Type B pancreatic cell (in vitro differentiated cells): Measurements from ENCODE around the gene PRDM9. TPM values are rescaled to one million over a fixed set of nuclear protein-coding genes. Genes with fewer than 3 reads are reported as not detected.

Experiments
- DNase-seq: peaks from one replicate; pipeline ENCODE4 v3.0.0; 2021; ENCODE audit warnings: mixed read lengths; ENCODE audit not compliant: unreplicated experiment; ENCODE audit errors: extremely low spot score
- H3K27ac Mint-ChIP-seq: 2 replicates; pipeline ENCODE4 v1.8.0; 2021; ENCODE audit warnings: mild to moderate bottlenecking, mixed read lengths
- H3K27me3 Mint-ChIP-seq: 2 replicates; pipeline ENCODE4 v1.8.0; 2021; ENCODE audit warnings: mixed read lengths
- H3K36me3 Mint-ChIP-seq: 2 replicates; pipeline ENCODE4 v1.8.0; 2021; ENCODE audit warnings: mixed read lengths
- H3K4me1 Mint-ChIP-seq: one replicate; pipeline ENCODE4 v1.8.0; 2021; ENCODE audit warnings: mixed read lengths; ENCODE audit not compliant: unreplicated experiment
- H3K4me3 Mint-ChIP-seq: 2 replicates; pipeline ENCODE4 v1.8.0; 2021; ENCODE audit warnings: mild to moderate bottlenecking, mixed read lengths
- H3K9me3 Mint-ChIP-seq: 2 replicates; pipeline ENCODE4 v1.8.0; 2021; ENCODE audit warnings: mixed read lengths
- long read RNA-seq: library from polyadenylated mRNA; unstranded; transcript quantifications from one replicate; pipeline ENCODE4 v2.0.0, GENCODE V29; 2020
- total RNA-seq: library from RNA; stranded (reverse); gene quantifications from 2 replicates; pipeline ENCODE4 v1.2.1, GENCODE V29; 2021; ENCODE audit warnings: low replicate concordance
- TF ChIP-seq, protein P1 (sequence below): fragments of 200-600 bp; sonication (generic); conservative IDR thresholded peaks from 2 replicates; pipeline ENCODE4 v1.5.0; 2021; ENCODE audit warnings: antibody characterized with exemption, mild to moderate bottlenecking

Gene PRDM9
- total RNA-seq, result not detected in 2 replicates
- long read RNA-seq, result 0 reads

DNA sequence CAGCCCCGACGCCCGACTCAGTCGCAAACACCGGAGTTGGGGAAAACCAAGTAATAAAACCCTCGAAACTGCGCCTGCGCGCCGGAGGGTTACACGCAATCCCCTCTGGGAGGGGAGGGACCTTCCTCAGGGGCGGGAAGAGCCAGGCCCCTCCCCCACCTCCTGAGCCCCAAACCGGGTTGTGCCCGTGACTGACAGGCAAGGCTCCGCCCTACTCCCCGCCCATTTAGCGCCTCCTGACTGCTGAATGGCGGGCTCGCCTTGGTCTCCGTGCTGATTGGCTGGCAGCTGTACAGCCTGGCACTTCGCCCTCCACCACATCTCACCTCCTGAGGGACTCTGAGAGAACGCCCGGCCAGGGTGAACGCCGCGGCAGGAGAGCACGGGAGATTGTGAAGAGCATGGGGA, at the start of gene PRDM9:
PRDM9 (plus strand) TSS at position 332 of the 408 bp plus-strand sequence. CDS start 1,425 bp downstream, outside the sequence.
- H3K36me3 Mint-ChIP-seq, result no peaks in the 10 kb centered on the region
- no peaks in the 10 kb centered on the region for H3K27me3 Mint-ChIP-seq
- DNase-seq, result no peak
- no peaks in the 10 kb centered on the region for H3K4me1 Mint-ChIP-seq
- H3K27ac Mint-ChIP-seq, result peak within 1 kb of the TSS; percentile 95
- peak within 1 kb of the TSS; percentile 86 for H3K4me3 Mint-ChIP-seq
- peaks cover 8% of the 10 kb centered on the region for H3K9me3 Mint-ChIP-seq
- TF ChIP-seq, protein P1, sequence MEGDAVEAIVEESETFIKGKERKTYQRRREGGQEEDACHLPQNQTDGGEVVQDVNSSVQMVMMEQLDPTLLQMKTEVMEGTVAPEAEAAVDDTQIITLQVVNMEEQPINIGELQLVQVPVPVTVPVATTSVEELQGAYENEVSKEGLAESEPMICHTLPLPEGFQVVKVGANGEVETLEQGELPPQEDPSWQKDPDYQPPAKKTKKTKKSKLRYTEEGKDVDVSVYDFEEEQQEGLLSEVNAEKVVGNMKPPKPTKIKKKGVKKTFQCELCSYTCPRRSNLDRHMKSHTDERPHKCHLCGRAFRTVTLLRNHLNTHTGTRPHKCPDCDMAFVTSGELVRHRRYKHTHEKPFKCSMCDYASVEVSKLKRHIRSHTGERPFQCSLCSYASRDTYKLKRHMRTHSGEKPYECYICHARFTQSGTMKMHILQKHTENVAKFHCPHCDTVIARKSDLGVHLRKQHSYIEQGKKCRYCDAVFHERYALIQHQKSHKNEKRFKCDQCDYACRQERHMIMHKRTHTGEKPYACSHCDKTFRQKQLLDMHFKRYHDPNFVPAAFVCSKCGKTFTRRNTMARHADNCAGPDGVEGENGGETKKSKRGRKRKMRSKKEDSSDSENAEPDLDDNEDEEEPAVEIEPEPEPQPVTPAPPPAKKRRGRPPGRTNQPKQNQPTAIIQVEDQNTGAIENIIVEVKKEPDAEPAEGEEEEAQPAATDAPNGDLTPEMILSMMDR, result no peak

DNA sequence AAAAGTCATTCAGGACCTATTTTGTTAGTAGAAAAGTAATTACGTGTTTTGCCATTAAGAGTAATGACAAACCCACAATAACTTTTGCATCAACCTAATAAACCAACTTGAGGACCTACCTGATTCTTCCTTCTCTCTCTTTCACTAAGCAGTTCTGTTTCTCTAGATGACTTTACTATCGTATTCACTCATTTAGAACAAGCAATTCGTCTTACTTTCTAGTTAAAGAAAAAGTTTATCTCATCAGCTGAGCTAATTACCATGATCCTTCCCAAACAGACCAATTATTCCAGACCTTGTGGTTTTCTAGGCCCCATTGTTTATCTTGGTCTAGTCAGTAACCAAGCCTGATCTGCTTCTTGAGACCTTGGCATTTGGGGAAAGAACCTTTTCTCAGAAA, 49.6 kb upstream of the PRDM9 start:
- Mint-ChIP-seq H3K27me3 (no peaks in the 10 kb centered on the region), H3K4me3 (no peak overlapping the region), H3K36me3 (no peaks in the 10 kb centered on the region), H3K4me1 (no peaks in the 10 kb centered on the region), H3K9me3 (no peaks in the 10 kb centered on the region), H3K27ac (no peak overlapping the region)
- TF ChIP-seq, protein P1, result no peak
- no peak for DNase-seq

DNA sequence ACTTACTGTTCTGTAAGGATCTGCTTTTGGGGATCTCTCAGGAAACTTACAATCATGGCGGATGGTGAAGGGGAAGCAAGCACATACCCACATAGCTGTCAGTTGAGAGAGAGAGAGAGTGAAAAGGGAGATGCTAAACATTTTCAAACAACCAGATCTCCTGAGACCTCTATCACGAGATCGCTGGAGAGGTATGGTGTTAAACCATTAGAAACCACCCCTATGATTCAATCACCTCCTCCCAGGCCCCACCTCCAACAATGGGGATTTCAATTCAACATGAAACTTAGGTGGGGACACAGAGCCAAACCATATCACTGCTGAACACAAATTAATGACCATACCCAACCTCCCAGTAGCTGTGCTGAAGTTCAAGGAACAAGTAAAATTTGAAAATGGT, 48.2 kb upstream of the PRDM9 start:
- Mint-ChIP-seq H3K9me3 (no peaks in the 10 kb centered on the region), H3K4me1 (no peaks in the 10 kb centered on the region), H3K4me3 (no peak overlapping the region), H3K36me3 (no peaks in the 10 kb centered on the region), H3K27ac (no peak overlapping the region), H3K27me3 (no peaks in the 10 kb centered on the region)
- no peak for DNase-seq
- TF ChIP-seq, protein P1, result no peak

DNA sequence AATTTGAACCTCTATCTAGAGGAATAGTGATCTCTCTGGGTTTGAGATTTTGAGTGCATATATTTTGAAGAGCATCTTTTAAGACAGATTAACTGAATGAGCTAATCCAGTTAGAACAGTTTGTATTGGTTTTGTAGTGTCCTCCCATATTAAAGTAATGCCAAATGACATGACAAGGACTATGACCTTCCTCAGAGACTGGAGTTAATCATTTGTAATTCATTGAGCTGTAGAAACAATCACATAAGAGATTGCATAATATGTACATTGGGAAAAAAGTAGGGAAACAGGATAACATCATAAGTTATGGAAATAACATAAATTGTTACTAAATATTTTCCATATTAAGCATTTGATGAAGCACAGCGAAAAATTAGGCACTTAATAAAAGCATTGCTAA, 45.8 kb upstream of the PRDM9 start:
- H3K4me1 Mint-ChIP-seq, result peaks cover 2% of the 10 kb centered on the region
- no peak overlapping the region for H3K4me3 Mint-ChIP-seq
- H3K36me3 Mint-ChIP-seq, result no peaks in the 10 kb centered on the region
- no peaks in the 10 kb centered on the region for H3K27me3 Mint-ChIP-seq
- DNase-seq, result no peak
- TF ChIP-seq, protein P1, result no peak
- no peak overlapping the region for H3K27ac Mint-ChIP-seq
- H3K9me3 Mint-ChIP-seq, result no peaks in the 10 kb centered on the region

DNA sequence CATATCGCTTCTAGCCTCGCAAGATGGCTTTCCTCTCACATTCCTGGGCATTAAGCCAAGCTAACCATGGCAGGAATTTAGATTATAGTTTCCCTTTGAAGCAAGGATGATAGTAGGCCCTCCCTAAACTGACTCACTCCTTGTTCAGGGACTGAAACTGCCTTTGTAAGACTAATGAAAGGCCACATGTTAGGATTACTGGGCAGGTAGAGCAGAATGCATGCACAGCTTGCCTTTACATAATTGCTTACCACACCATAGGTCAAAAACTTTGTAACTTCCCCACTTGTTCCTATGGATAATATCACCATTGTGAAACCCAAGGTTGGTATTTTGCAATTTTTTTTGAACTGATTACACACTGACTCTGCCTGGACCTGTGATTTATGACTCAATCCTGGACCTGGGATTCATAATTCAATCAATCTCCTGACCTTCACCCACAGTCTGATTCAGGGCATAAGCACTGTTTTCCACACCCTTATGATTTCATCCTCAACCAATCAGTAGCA, 41.0 kb upstream of the PRDM9 start:
- no peaks in the 10 kb centered on the region for H3K9me3 Mint-ChIP-seq
- peak overlapping the region; percentile 48 for H3K27ac Mint-ChIP-seq
- H3K4me1 Mint-ChIP-seq, result peaks cover 4% of the 10 kb centered on the region
- H3K4me3 Mint-ChIP-seq, result peak overlapping the region; percentile 26
- DNase-seq, result no peak
- no peaks in the 10 kb centered on the region for H3K27me3 Mint-ChIP-seq
- TF ChIP-seq, protein P1, result no peak
- H3K36me3 Mint-ChIP-seq, result no peaks in the 10 kb centered on the region

DNA sequence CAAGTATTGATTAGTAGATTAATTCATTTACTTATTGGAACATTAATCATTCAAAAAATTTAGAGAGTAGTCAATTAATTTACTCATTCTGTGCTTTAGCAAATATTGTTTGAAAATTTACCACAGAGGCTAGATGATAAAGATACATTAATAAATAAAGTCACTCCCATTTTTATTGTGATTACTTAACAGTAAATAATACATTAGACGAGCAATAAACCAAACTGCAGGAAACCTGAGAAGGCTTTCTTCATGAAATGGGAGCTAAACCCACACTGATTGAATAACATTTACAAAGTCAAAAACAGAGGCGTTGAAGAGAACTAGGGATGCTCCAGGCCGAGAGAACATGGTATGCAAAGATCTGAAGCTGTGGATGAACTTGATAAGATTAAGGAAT, 38.8 kb upstream of the PRDM9 start:
- no peak for DNase-seq
- H3K4me3 Mint-ChIP-seq, result no peak overlapping the region
- H3K4me1 Mint-ChIP-seq, result peaks cover 4% of the 10 kb centered on the region
- no peak overlapping the region for H3K27ac Mint-ChIP-seq
- H3K27me3 Mint-ChIP-seq, result no peaks in the 10 kb centered on the region
- TF ChIP-seq, protein P1, result no peak
- H3K36me3 Mint-ChIP-seq, result no peaks in the 10 kb centered on the region
- no peaks in the 10 kb centered on the region for H3K9me3 Mint-ChIP-seq
